ENCODE data around the gene CNKSR1.
"Not testable (repeated sequence)": the region's sequence is repeated elsewhere in the genome, so short reads cannot be mapped to it uniquely, and the experiment has no call there.

CNKSR1 gene

GRCh38 chr1:26218906-26219494 is 41.7 kb downstream of the CNKSR1 start:
- FAIRE-seq (no peak), DNase-seq (ENCODE audit: insufficient read length, low spot score) (no peak)
- no peak for TF ChIP-seq CTCF (IDR thresholded peaks at IDR 0.05; ENCODE audit: insufficient read depth, missing control alignments)

GRCh38 chr1:26220199-26220912 is 43.1 kb downstream of the CNKSR1 start:
- no peak for FAIRE-seq
- TF ChIP-seq CTCF (IDR thresholded peaks at IDR 0.05; ENCODE audit: insufficient read depth, missing control alignments) = no peak
- DNase-seq (ENCODE audit: insufficient read length, low spot score) = no peak

- TF ChIP-seq CTCF (IDR thresholded peaks at IDR 0.05; ENCODE audit: insufficient read depth, missing control alignments) = no peak
- FAIRE-seq = no peak
Observed at GRCh38 chr1:26221094-26221493, 43.8 kb downstream of the CNKSR1 start.

GRCh38 chr1:26224606-26225005 is 47.3 kb downstream of the CNKSR1 start:
- no peak for DNase-seq (ENCODE audit: insufficient read length, low spot score)
- TF ChIP-seq CTCF (IDR thresholded peaks at IDR 0.05; ENCODE audit: insufficient read depth, missing control alignments) = no peak
- no peak for FAIRE-seq

More at GRCh38 chr1:26221094-26221493, 43.8 kb downstream of the CNKSR1 start:
- no peak for DNase-seq (ENCODE audit: insufficient read length, low spot score)

- DNase-seq (ENCODE audit: insufficient read length, low spot score) (no peak), FAIRE-seq (no peak)
- no peak for TF ChIP-seq CTCF (IDR thresholded peaks at IDR 0.05; ENCODE audit: insufficient read depth, missing control alignments)
Observed at GRCh38 chr1:26225033-26225831, 47.9 kb downstream of the CNKSR1 start.

GRCh38 chr1:26230682-26231081 is 53.4 kb downstream of the CNKSR1 start:
- not testable (repeated sequence) for FAIRE-seq; DNase-seq (ENCODE audit: insufficient read length, low spot score)

- no peak for FAIRE-seq
- DNase-seq (ENCODE audit: insufficient read length, low spot score) = peak; percentile 75
- TF ChIP-seq CTCF (IDR thresholded peaks at IDR 0.05; ENCODE audit: insufficient read depth, missing control alignments) = peak; percentile 81
Observed at GRCh38 chr1:26233903-26234643, 56.8 kb downstream of the CNKSR1 start, which contains the start of gene CEP85. TSS of gene CEP85 (plus strand) at chr1:26234200. CDS start at chr1:26239784, 5,584 bp downstream.
